Esophagus squamous epithelium (tissue), 4 donors: Measurements from ENCODE around the gene CPOX.

Experiments
- POLR2A ChIP-seq, 4 donors: fragments of 450-650 bp; IDR thresholded peaks; one replicate each; pipeline ENCODE4 v1.6.1; 2017; ENCODE audit warnings: antibody characterized with exemption in 4 of 4, mild to moderate bottlenecking in 4 of 4, moderate library complexity in 3 of 4
- TF ChIP-seq, protein P1 (sequence below), 6 experiments: fragments of 450-650 bp in 4 of 6; fragments of 200-600 bp in 2 of 6; sonication (generic) in 2 of 6; IDR thresholded peaks; one replicate each; pipeline ENCODE4 v1.5.1; 2016 to 2019; ENCODE audit warnings: antibody characterized with exemption in 6 of 6, mild to moderate bottlenecking in 4 of 6, moderate library complexity in 4 of 6

DNA sequence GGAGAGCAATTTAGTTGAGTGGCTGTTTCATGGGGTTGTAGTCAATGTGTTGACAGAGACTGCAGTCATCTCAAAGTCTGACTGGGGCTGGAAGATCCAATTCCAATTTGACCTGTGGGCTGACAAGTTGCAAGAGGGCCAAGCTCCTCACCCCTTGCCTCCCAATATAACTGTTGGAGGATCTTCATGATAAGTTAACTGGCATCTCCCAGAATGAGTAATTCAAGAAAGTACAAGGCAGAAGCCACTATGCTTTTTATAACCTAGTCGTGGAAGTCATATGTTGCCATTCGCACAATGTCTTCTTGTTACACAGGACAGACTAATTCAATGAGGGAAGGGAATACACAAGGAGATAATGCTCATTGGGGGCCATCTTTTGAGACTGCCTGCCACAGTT, 32.5 kb downstream of the CPOX start:
- TF ChIP-seq, protein P1, sequence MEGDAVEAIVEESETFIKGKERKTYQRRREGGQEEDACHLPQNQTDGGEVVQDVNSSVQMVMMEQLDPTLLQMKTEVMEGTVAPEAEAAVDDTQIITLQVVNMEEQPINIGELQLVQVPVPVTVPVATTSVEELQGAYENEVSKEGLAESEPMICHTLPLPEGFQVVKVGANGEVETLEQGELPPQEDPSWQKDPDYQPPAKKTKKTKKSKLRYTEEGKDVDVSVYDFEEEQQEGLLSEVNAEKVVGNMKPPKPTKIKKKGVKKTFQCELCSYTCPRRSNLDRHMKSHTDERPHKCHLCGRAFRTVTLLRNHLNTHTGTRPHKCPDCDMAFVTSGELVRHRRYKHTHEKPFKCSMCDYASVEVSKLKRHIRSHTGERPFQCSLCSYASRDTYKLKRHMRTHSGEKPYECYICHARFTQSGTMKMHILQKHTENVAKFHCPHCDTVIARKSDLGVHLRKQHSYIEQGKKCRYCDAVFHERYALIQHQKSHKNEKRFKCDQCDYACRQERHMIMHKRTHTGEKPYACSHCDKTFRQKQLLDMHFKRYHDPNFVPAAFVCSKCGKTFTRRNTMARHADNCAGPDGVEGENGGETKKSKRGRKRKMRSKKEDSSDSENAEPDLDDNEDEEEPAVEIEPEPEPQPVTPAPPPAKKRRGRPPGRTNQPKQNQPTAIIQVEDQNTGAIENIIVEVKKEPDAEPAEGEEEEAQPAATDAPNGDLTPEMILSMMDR (IDR thresholded peaks at IDR 0.05): no peak
- no peak for TF ChIP-seq POLR2A (IDR thresholded peaks at IDR 0.05)
